Measurements from ENCODE around the gene UCHL1. TPM values are rescaled to one million over a fixed set of nuclear protein-coding genes. Genes with fewer than 3 reads are reported as not detected.

The UCHL1 gene
- total and polyA plus RNA-seq, 7 donors: 10.5 to 88.3 (median 23.4) TPM

DNA sequence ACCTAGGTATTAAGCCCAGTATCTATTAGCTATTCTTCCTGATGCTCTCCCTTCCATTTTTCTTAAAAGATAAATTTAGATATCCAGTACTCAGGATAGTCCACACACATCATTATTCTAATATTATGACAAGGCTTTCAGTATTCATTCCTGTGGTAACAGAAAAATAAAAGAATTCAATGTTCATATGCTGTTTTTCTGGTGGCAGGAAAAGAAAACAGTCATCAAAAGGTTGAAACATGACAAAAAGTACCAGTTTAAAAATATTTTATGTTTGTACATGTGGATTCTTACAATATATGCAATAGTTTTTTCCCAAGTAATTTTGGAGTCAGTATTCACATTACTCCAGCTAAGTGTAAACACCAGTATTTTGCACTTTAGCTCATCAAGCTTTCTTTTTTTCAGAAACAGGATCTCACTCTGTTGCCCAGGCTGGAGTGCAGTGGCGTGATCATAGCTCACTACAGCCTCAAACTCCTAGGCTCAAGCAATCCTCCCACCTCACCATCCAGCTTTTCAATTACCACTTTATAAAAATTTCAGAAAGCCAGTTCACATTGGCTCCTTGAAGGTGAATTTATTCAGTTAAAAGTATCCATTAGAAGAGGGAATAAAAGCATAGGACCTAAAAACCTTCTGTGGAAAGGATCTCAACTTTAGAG, 44.6 kb upstream of the UCHL1 start:
- Histone ChIP-seq H3K27ac (no peak overlapping the region), H3K9me3 (no peaks in the 10 kb centered on the region), H3K27me3 (ENCODE audit: insufficient read depth in 3 of 3, low read length in 2 of 3) (peaks cover 0 to 9% (median 0%) of the 10 kb centered on the region in 3 donors), H3K4me3 (peak overlapping the region; percentile 78), H3K4me1 (peaks cover 10% of the 10 kb centered on the region), H3K36me3 (ENCODE audit: insufficient read depth in 1 of 2, low read depth in 1 of 2) (no peaks in the 10 kb centered on the region)
- TF ChIP-seq, protein P1, sequence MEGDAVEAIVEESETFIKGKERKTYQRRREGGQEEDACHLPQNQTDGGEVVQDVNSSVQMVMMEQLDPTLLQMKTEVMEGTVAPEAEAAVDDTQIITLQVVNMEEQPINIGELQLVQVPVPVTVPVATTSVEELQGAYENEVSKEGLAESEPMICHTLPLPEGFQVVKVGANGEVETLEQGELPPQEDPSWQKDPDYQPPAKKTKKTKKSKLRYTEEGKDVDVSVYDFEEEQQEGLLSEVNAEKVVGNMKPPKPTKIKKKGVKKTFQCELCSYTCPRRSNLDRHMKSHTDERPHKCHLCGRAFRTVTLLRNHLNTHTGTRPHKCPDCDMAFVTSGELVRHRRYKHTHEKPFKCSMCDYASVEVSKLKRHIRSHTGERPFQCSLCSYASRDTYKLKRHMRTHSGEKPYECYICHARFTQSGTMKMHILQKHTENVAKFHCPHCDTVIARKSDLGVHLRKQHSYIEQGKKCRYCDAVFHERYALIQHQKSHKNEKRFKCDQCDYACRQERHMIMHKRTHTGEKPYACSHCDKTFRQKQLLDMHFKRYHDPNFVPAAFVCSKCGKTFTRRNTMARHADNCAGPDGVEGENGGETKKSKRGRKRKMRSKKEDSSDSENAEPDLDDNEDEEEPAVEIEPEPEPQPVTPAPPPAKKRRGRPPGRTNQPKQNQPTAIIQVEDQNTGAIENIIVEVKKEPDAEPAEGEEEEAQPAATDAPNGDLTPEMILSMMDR (IDR thresholded peaks at IDR 0.05): no peak
- 79 to 92% (median 86%) methylated on average over 1 of the region's 1 CpG for WGBS, 3 donors
- no peak for ATAC-seq
- intact Hi-C loops (cut with DNase I): loop anchor here (2.0 to 5.0 kb wide), 3 partner anchors 70 to 285 kb away; no protein-coding TSS in a partner anchor
- DNase-seq: no peak

DNA sequence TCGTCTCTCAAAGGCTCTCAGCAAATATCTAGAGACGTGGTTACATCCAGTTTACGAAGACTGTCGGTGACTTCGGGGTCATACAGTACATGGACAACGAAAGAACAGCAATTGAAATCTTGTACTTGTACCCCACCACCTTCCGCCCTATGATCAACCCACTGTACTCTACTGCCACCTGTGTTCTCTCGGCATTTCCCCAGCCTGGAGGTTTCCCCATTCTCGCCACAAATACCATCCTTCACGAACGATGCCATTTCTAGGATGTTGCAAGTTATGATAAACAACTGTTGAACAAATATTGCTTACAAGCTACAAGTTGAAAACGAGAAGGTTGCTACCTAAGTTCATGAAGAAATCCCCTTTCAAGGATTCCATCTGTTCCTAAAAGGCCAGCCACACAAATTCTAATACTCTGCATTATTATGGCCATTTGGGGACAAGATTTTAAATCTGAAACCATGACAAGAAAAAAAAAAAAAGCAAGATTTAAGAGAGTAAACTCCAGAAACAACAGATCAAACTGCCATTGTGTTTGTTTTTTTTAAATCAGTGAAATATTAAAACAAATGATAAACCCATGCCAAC, 44.0 kb upstream of the UCHL1 start:
- 4 to 13% (median 5%) methylated on average over 12 of the region's 12 CpGs for WGBS, 3 donors
- peaks cover 10% of the 10 kb centered on the region for H3K4me1 ChIP-seq
- peak in 2 of 4 donors; percentile 22 to 28 for ATAC-seq

DNA sequence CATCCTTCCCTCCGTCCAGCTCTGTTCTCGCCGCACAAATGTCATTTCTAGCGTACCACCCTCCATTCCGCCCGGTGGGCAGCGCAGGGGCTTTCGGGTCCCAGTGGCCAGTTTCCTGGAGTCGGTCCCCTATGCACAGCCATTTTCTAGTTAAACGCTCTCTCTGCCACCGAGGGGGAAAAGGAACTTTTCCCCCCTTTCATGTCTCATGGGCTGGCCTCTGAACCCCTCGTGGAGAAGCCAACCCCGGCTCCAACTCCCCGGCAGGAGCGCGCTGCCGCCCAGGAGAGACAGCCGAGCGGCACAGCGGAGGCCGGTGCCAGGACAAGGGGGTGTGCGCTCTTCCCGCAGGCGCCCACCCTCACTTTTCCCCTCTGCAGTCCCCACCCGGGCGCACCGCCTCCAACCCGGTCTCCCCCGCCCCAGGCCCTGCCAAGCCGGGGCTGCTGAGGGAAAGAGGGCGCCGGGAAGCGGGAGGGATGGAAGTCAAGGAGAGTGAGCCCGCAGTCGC, 43.0 kb upstream of the UCHL1 start:
- peak; percentile 34 to 57 for DNase-seq
- ATAC-seq: peak; percentile 1 to 34 (median 8)
- Histone ChIP-seq H3K36me3 (ENCODE audit: insufficient read depth in 1 of 2, low read depth in 1 of 2) (no peaks in the 10 kb centered on the region), H3K27me3 (ENCODE audit: insufficient read depth in 3 of 3, low read length in 2 of 3) (peaks cover 0 to 2% (median 0%) of the 10 kb centered on the region in 3 donors), H3K9me3 (no peaks in the 10 kb centered on the region), H3K4me3 (peak overlapping the region; percentile 78), H3K4me1 (peaks cover 10% of the 10 kb centered on the region), H3K27ac (peak overlapping the region; percentile 69)
- WGBS, 3 donors: 0 to 1% (median 0%) methylated on average over 26 to 35 of the region's 35 CpGs
- TF ChIP-seq, protein P1 (IDR thresholded peaks at IDR 0.05): no peak
- intact Hi-C loops (cut with DNase I): loop anchor here (2.0 to 5.0 kb wide), 4 partner anchors 71 to 287 kb away; no protein-coding TSS in a partner anchor

More for the DNA sequence above, 44.0 kb upstream of the UCHL1 start:
- intact Hi-C loops (cut with DNase I): loop anchor here (2.0 to 5.0 kb wide), 3 partner anchors 70 to 286 kb away; no protein-coding TSS in a partner anchor
- Histone ChIP-seq H3K4me3 (peak overlapping the region; percentile 78), H3K9me3 (no peaks in the 10 kb centered on the region), H3K27ac (no peak overlapping the region), H3K36me3 (ENCODE audit: insufficient read depth in 1 of 2, low read depth in 1 of 2) (no peaks in the 10 kb centered on the region), H3K27me3 (ENCODE audit: insufficient read depth in 3 of 3, low read length in 2 of 3) (peaks cover 0 to 9% (median 0%) of the 10 kb centered on the region in 3 donors)
- TF ChIP-seq, protein P1 (IDR thresholded peaks at IDR 0.05): peak; percentile 47
- DNase-seq: no peak

DNA sequence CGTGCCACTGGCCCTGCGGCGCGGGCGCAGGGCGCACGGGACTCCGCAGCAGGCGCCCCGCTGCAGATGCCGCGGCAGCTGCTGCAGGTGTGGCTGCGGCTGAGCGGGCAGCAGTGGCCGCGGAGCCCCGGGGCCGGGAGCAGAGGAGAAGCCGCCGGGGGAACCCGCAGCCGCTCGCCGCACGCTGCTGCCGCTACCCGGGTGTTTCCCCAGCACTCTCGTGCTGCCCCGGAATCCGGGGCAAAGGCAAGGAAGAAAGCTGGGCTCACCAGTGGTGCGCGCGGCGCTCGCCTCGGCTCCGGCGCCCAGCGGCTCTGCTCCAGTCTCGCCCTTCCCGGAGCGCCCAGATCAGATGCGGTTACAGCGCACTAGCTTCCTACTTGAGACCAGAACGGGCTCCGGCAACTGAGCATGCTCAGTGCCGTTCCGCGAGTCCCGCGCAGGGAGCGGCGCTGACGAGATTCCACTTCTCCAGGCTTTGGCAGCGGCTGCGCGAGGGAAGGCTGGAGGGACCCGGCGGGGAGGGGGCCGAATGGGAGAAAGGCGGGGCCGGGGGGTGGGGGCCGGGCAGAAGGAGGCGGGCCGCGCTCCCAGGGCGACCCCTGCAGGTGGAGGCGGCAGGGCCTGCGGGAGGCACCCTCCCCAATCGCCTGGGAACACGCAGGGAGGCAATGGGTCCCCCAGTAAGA, 42.4 kb upstream of the UCHL1 start, which contains the start of gene APBB2:
TSS of gene APBB2 (minus strand) at position 407 of the 689 bp plus-strand sequence. CDS start 181,288 bp downstream, outside the sequence.
- intact Hi-C loops (cut with DNase I): loop anchor here (2.0 to 5.0 kb wide), 3 partner anchors 72 to 239 kb away; no protein-coding TSS in a partner anchor
- ATAC-seq: peak; percentile 85 to 92 (median 89)
- Histone ChIP-seq H3K4me3 (peak within 1 kb of the TSS; percentile 78), H3K27ac (peak within 1 kb of the TSS; percentile 69), H3K4me1 (peaks cover 10% of the 10 kb centered on the region), H3K9me3 (no peaks in the 10 kb centered on the region), H3K36me3 (ENCODE audit: insufficient read depth in 1 of 2, low read depth in 1 of 2) (no peaks in the 10 kb centered on the region), H3K27me3 (ENCODE audit: insufficient read depth in 3 of 3, low read length in 2 of 3) (no peaks in the 10 kb centered on the region)
- TF ChIP-seq, protein P1 (IDR thresholded peaks at IDR 0.05): peak; percentile 84
- 0 to 1% (median 0%) methylated on average over 54 to 71 of the region's 71 CpGs for WGBS, 3 donors
- peak; percentile 94 to 96 for DNase-seq

Measured in psoas muscle (tissue), 8 donors.